ENCODE measurements around the gene COL15A1.

COL15A1 gene

GRCh38 chr9:98974554-98974953 is 30.8 kb downstream of the COL15A1 start:
- no peak for DNase-seq

DNA sequence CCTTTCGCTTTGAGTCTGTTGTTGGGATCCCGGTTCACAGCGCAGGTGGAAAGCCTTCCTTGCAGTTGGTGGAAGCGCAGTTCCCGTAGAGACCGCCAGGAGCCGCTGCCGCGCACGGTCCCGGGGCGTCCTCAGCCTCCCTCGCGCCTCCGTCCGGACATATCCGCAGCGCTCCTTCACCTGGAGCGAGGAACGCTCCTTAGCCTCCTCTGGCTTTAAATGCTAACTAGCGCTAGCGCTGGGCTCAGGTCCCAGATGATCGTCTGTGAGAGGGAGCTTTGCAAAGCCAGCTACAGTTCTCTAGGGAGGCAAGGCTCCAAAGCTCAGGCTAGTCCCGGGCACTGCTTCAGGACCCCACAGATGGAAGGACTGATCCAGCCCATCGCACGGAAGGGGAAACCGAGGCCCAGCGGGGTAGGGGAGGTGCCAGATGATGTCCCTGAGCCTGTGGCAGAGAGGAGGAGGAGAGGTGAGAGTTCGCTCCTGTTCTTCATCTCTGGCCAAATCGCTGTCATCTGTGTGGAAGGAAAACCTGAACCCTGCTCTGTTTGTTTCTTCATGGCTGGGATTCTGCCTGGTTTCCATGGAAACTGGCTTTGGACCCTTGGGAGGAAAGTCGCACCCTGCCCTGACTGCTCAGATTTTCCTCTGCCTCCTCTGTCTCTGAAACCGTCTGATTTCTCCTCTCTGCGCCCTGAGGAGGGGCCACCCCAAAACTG is 31.4 kb downstream of the COL15A1 start:
- peak; percentile 90 to 91 for DNase-seq

DNA sequence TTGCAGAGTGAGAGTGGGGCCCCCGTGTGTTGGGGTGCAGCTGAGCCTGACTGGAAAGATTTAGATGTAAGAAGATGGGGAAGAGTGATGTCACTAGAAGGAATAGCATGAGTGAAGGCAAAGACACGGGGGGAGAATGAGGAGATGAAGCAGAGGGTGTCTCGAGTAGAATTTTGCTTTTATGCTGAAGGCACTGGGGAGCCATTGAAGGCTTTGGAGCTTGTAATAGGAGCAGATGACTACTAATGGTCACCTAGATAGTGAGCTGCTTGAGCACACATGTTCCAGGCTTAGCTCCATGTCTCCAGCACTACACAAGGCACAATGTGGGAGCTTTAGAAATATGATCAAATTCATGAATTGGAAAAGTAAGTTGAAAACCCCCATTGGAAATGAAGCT is 32.1 kb downstream of the COL15A1 start:
- DNase-seq, result no peak

DNA sequence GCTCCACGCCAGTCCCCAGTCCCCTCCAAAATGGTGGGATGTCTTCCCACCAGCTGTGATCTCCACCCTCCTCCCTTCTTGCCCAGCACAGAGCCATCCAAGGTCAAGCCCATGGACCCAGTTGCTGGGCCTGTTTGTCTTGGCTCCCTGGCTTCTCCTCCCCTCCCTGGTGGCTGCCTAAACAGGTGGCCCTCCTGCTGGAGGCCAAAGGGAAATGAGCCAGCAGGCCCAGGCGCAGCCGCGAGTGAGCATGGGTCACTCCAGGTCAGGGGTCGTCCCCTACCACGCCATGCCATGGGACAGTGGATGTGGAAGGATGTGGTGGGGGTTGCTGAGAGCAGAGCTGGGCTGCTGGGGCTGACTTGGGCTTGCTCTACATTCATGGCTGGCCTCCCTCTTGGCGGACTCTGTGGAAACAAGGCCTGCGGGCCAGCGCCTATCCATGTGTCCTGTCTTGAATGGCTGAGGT is 33.6 kb downstream of the COL15A1 start:
- DNase-seq, result no peak

- no peak for DNase-seq
These were observed 34.1 kb downstream of the COL15A1 start for GRCh38 chr9:98977813-98978212.

DNA sequence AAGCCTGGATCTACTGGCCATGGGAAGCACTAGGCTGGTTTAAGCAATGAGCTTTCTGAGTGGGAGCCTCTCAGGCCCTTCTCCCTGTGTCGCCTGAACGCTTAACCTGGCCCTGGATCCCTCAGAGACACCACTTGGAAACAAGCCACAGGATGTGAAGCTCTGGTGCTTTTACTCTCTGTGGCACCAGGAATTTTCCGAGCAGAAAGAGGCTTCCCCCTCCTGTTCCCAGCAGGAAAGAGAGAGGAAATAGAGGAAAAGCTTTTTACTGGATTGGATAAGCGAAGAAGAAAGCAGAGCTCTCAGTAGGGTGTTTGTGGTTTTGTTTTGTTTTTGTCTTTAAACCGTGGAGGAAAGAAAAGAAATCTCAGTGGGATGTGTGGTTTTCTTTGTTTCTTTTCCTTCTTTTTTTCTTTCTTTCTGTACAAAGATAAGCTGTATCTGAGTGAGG is 34.5 kb downstream of the COL15A1 start:
- no peak for DNase-seq

DNA sequence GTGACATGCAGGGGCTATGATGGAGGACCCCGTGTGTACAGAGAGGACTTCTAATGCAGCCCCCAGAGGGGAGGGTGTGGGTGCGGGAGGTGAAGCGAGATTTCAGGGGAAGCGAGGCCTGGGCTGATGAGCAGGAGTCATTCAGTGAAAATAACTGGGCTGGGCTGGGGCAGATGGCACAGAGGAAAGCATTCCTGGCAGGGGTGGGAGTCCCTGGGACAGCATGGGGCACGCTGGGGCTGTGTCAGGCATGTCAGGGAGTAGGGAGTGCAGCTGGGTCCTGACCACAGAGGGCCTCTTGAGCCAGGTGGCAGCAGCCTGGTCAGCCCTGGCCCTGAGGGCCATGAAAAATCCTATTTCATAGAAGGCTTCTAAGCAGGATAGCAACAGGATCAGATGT is 36.6 kb downstream of the COL15A1 start:
- DNase-seq, result no peak

DNA sequence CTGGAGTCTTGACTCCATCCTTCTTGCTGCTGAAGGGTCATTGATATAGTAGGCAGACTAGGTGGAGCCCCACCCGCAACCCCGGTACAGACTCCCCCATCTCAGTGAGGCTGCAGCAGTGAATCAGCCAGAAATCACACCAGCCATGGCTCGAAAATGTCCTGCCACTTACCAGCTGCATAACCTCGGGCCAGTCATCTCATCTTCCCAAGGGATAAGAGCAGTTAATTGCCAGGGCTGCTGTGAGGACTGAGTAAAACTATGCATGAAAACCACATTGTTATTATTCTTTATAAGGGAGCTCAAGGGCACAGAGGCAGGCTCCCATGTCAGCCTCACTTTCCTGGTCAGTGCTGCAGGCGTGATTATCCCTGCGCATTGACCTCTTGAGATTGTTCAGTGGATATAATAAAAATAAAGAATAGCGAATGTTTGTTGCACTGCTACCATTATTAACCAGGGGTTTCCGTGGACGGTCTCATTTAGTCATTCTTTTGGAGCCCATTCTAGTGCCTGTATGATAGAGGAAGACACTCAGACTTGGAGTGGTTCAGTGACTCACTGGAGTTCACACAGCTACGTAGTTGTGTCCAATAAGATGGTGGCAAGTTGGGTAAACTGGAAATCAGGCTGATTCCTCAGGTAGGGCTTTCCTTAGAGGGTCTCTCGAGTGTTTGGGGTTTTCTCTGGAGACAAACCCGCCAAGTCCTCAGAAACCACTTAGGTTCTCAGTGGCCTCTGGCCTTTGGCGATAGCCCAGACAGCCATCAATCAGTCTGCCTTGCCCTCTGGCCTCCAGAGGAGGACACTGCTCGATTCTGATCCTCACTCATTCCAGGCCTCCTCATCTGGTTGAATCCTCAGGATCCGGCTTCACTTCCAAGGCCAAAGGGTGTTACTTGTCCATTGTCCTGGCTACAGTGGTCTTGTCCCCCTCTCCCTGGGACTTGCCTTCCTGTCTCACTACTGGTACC is 39.9 kb downstream of the COL15A1 start:
- no peak for DNase-seq

DNA sequence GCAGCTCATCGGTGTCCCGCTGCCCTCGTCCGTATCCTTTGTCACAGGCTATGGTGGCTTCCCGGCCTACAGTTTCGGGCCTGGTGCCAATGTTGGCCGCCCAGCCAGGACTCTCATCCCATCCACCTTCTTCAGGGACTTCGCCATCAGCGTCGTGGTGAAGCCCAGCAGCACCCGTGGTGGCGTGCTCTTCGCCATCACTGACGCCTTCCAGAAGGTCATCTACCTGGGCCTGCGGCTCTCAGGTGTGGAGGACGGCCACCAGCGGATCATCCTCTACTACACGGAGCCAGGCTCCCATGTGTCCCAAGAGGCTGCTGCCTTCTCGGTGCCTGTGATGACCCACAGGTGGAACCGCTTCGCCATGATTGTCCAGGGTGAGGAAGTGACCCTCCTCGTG is 41.9 kb downstream of the COL15A1 start:
- no peak for DNase-seq

GRCh38 chr9:98986866-98987651 is 43.4 kb downstream of the COL15A1 start:
- no peak for DNase-seq

DNA sequence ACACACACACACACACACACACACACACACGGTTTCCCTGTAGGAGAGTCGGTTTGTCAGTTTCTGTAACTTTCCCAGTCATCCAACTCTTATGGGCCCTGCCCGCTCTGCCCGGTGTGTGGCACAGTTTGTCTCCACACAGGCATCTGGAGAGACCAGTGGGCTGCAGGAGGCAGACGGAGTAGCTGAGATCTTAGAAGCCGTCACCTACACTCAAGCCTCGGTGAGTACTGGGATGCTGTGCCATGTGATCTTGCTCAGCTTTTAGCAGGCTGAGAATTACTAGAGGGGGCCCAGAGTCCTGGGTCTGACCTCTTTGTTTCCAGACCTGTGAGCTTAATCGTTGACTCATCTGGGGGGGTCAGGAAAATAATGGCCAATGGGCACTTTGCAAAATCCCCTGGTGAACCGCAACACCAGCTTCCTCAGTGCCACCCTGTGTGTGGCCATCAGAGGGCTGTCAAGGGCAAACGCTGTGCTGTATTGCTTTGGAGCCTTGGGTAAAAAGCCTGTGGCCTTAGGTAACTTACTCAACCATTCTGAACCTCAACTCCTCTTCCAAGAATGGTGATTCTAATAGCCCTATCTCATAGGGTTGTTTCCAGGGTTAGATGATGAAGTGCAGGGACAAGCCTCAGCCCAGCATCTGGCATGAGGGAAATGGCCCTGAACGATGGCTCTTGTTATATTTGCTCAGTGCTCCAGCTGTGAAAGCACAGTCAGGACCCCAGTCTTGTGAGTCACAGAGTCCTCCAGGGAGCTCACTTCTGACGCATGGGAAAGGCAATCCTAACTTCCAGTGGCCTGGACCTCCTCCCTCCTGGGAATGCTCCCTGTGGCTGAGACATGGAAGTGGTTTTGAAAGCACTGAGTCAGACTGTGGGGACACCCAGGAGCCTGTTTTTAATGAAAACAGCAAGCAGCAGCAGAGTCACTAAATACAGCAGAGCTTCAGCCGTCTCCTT is 45.6 kb downstream of the COL15A1 start:
- no peak for DNase-seq

DNA sequence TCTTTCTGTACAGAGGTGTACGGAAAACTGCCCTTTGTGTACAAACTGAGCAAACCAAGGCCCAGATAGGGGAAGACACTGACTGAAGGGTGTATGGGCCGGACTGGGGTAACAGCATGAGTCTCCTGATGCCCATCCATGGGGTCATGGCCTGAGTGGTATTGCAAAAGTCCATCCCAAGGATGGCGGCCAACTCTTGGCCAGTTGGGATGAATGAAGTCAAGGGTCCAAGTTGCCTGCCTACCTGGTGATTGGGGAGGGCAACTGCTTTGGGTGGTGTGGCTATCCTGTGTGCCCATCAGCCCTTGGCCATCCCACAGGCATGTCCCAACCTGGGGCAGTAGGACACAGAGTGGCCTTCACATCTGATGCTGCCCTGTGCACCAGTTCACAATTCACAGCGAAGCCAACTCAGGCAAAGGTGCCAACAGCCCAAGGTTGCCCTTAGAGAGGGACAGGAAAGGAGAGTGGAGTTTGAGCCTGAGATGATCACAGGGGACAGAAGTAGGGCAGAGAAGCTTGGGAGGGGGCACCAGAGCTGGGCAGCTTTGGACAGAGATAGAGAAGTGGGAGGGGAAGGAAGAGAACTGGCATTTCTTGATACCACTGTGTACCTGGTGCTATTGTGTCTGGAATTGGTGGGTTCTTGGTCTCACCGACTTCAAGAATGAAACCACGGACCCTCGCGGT is 46.6 kb downstream of the COL15A1 start:
- no peak for DNase-seq

- peak in 1 of 2 experiments; percentile 8 for DNase-seq
These were observed 48.6 kb downstream of the COL15A1 start for GRCh38 chr9:98992107-98992884.

DNA sequence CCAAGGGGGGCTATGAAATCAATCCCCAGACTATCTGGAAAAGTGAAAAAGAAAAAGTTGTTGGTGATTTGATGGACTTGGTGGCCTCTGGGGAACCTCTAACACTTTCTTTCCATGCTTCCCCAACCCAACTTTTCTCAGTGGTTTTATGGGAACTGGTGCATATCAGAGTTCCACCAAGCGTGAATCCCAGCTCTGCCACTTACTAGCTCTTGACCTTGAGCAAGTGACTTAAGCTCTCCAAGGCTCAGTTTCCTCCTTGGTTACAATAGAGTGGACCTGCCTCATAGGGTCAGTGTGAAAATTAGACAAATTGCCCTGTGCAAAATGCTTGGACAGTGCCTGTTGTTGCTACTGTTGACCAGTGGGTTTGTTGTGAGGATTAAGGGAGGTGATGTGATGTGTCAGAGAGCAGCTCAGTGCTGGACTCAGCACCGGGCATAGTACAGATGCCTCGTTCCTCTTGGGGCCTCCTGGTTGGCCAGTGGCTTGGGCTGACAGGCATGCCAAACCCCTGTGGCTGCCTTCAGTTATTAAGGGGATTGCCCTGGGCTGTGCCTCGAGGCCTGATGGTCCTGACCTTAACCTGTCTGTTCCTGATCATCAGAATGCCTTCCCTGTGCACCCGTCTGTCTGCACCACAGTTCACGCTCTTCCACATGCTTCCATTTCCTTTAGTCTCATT is 49.3 kb downstream of the COL15A1 start:
- no peak for DNase-seq

- peak; percentile 50 to 61 for DNase-seq
These were observed 49.9 kb downstream of the COL15A1 start for GRCh38 chr9:98993570-98993945.

GRCh38 chr9:98994172-98995058 is 50.7 kb downstream of the COL15A1 start:
- peak; percentile 10 to 11 for DNase-seq

- DNase-seq, result peak in 1 of 2 experiments; percentile 7
These were observed 51.5 kb downstream of the COL15A1 start for GRCh38 chr9:98995059-98995671.

DNA sequence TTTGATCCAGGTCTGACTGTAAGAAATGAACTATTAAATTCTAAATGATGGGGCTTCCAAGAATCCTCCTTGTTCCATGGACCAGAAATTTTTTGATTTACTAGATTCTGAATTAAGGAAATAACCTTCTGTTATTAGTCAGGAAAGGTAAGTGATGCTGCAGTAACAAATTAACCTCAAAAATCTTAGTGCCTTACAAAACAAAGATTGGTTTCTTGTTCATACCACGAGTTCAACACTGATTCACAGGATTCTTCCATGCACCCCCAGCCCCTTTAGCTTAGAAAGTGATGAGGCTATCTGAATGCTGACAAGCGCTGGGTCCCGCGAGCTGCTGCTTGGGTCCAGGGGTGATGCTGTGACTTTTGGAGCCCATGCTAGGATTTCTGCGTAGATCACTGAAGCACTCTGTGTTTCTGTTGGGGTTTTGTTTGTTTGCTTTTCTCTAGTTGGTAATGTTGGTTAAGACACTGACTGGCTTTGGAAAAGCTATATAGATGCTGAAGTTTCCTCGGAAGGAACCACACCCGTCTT is 52.3 kb downstream of the COL15A1 start:
- peak in 1 of 2 experiments; percentile 7 for DNase-seq
